Liver (tissue), 9 donors: Measurements from ENCODE around the gene SEPTIN7. TPM values are rescaled to one million over a fixed set of nuclear protein-coding genes. Genes with fewer than 3 reads are reported as not detected.

Experiments used
- DNase-seq: peaks from one replicate; pipeline ENCODE4 v3.0.0-alpha.2; 2017; ENCODE audit warnings: low spot score
- H3K27ac ChIP-seq, 2 donors: one replicate each; pipeline ENCODE4 v1.7.0; 2013; ENCODE audit warnings: inconsistent platforms in 2 of 2, low read length in 2 of 2, control low read depth in 1 of 2, low read depth in 1 of 2, mild to moderate bottlenecking in 1 of 2
- H3K27me3 ChIP-seq, 4 donors: one replicate each; pipeline versions ENCODE4 v1.6.1 to v1.7.0; 2013; ENCODE audit warnings: low read length in 3 of 4, inconsistent platforms in 1 of 4, mild to moderate bottlenecking in 1 of 4, moderate library complexity in 1 of 4; ENCODE audit not compliant: control insufficient read depth in 4 of 4, insufficient read depth in 4 of 4
- H3K36me3 ChIP-seq, 4 donors: one replicate each; pipeline versions ENCODE4 v1.6.1 to v1.7.0; 2013; ENCODE audit warnings: low read length in 3 of 4, mild to moderate bottlenecking in 3 of 4, low read depth in 1 of 4, moderate library complexity in 1 of 4; ENCODE audit not compliant: control insufficient read depth in 4 of 4, insufficient read depth in 3 of 4
- H3K4me1 ChIP-seq, 4 donors: one replicate each; pipeline versions ENCODE4 v1.6.1 to v1.7.0; 2013; ENCODE audit warnings: low read length in 3 of 4, mild to moderate bottlenecking in 3 of 4, moderate library complexity in 1 of 4; ENCODE audit not compliant: control insufficient read depth in 4 of 4, insufficient read depth in 4 of 4
- H3K4me3 ChIP-seq, 3 donors: one replicate each; pipeline versions ENCODE4 v1.6.1 to v1.7.0; 2013; ENCODE audit warnings: low read length in 3 of 3, control low read depth in 1 of 3, low read depth in 1 of 3, mild to moderate bottlenecking in 1 of 3
- H3K9ac ChIP-seq, 2 donors: one replicate each; pipeline ENCODE4 v1.7.0; 2013; ENCODE audit warnings: low read length in 2 of 2, mild to moderate bottlenecking in 2 of 2, moderate library complexity in 2 of 2, control low read depth in 1 of 2, low read depth in 1 of 2
- H3K9me3 ChIP-seq, 4 donors: one replicate each; pipeline versions ENCODE4 v1.6.1 to v1.7.0; 2013; ENCODE audit warnings: low read length in 3 of 4; ENCODE audit not compliant: control insufficient read depth in 4 of 4
- ATF3 ChIP-seq: IDR thresholded peaks from 2 replicates; pipeline ENCODE4 v1.6.1; 2016; ENCODE audit warnings: antibody characterized with exemption
- CTCF ChIP-seq: fragments of 150-350 bp; IDR thresholded peaks from 2 replicates; pipeline ENCODE4 v1.5.1; 2017; ENCODE audit warnings: improper control_type of control experiment, low read depth, low read length; ENCODE audit not compliant: missing input control
- EGR1 ChIP-seq, 2 donors: IDR thresholded peaks; 2 replicates each; pipeline ENCODE4 v1.6.1; 2016 to 2018; ENCODE audit warnings: antibody characterized with exemption in 2 of 2, low read depth in 2 of 2
- FOXA1 ChIP-seq: IDR thresholded peaks from 2 replicates; pipeline ENCODE4 v1.6.1; 2016; ENCODE audit warnings: antibody characterized with exemption
- FOXA2 ChIP-seq: IDR thresholded peaks from 2 replicates; pipeline ENCODE4 v1.6.1; 2016; ENCODE audit warnings: antibody characterized with exemption
- GABPA ChIP-seq, 2 donors: IDR thresholded peaks in 1 of 2; conservative IDR thresholded peaks in 1 of 2; 2 replicates each; pipeline ENCODE4 v1.6.1; 2016; ENCODE audit warnings: antibody characterized with exemption in 2 of 2, mild to moderate bottlenecking in 1 of 2, moderate library complexity in 1 of 2
- HNF4A ChIP-seq, 2 donors: conservative IDR thresholded peaks; 2 replicates each; pipeline ENCODE4 v1.6.1; 2016; ENCODE audit warnings: antibody characterized with exemption in 2 of 2, mild to moderate bottlenecking in 2 of 2
- HNF4G ChIP-seq: IDR thresholded peaks from 2 replicates; pipeline ENCODE4 v1.6.1; 2016; ENCODE audit warnings: antibody characterized with exemption
- JUND ChIP-seq, 2 donors: IDR thresholded peaks; 2 replicates each; pipeline ENCODE4 v1.6.1; 2016; ENCODE audit warnings: antibody characterized with exemption in 2 of 2
- MAX ChIP-seq: IDR thresholded peaks from 2 replicates; pipeline ENCODE4 v1.6.1; 2016; ENCODE audit warnings: antibody characterized with exemption
- NR2F2 ChIP-seq: IDR thresholded peaks from 2 replicates; pipeline ENCODE4 v1.6.1; 2016; ENCODE audit warnings: antibody characterized with exemption
- RAD21 ChIP-seq, 2 donors: IDR thresholded peaks; 2 replicates each; pipeline ENCODE4 v1.6.1; 2016; ENCODE audit warnings: antibody characterized with exemption in 2 of 2, mild to moderate bottlenecking in 2 of 2
- RXRA ChIP-seq, 2 donors: IDR thresholded peaks; 2 replicates each; pipeline ENCODE4 v1.6.1; 2017 to 2018; ENCODE audit warnings: antibody characterized with exemption in 2 of 2, mild to moderate bottlenecking in 1 of 2
- SP1 ChIP-seq: IDR thresholded peaks from 2 replicates; pipeline ENCODE4 v1.6.1; 2018; ENCODE audit warnings: antibody characterized with exemption, mild to moderate bottlenecking
- TAF1 ChIP-seq: conservative IDR thresholded peaks from 2 replicates; pipeline ENCODE4 v1.6.1; 2016; ENCODE audit warnings: antibody characterized with exemption, mild to moderate bottlenecking
- YY1 ChIP-seq: IDR thresholded peaks from 2 replicates; pipeline ENCODE4 v1.6.1; 2016; ENCODE audit warnings: antibody characterized with exemption, mild to moderate bottlenecking
- WGBS: extraction: QIAGEN DNeasy Blood & Tissue Kit; methylation state at CpG from one replicate; pipeline ENCODE4 v1.1.7; 2013; 5-methylcytosine and 5-hydroxymethylcytosine counted together
- polyA plus RNA-seq, 2 donors: library from polyadenylated mRNA; stranded (reverse) in 1 of 2; unstranded in 1 of 2; fragments of 200-250 nt in 1 of 2; fragments of >200 nt in 1 of 2; fragmentation: Nextera tagmentation in 1 of 2; extraction: Ambion mirVana in 1 of 2; gene quantifications; one replicate each; pipeline versions ENCODE4 v1.2.1 to v1.2.3, GENCODE V29; 2013 to 2015
- total RNA-seq, 2 donors: library from RNA; depleted of rRNA; stranded (reverse); fragments of >200 nt; gene quantifications; one replicate each; pipeline ENCODE4 v1.2.3, GENCODE V29; 2014
- TF ChIP-seq, protein P1 (sequence below): IDR thresholded peaks from 2 replicates; pipeline ENCODE4 v1.6.1; 2016; ENCODE audit warnings: antibody characterized with exemption, mild to moderate bottlenecking
- TF ChIP-seq, protein P2 (sequence below): IDR thresholded peaks from 2 replicates; pipeline ENCODE4 v1.6.1; 2016; ENCODE audit warnings: antibody characterized with exemption
- donor health status: healthy.
- donor health status: healthy.
- donor health status: healthy.
- donor health status: healthy.
- donor health status: healthy.

Gene SEPTIN7
- total and polyA plus RNA-seq, 4 donors, result 48.3 to 86.1 (median 55.8) TPM

GRCh38 chr7:35816514-35816913 is 15.7 kb downstream of the SEPTIN7 start:
- H3K9ac ChIP-seq, result no peak overlapping the region
- WGBS, result 89% methylated on average over 1 of the region's 1 CpG
- no peak overlapping the region for H3K27ac ChIP-seq
- no peaks in the 10 kb centered on the region for H3K36me3 ChIP-seq
- H3K4me3 ChIP-seq, result no peak overlapping the region
- DNase-seq, result no peak
- H3K9me3 ChIP-seq, result no peaks in the 10 kb centered on the region
- no peaks in the 10 kb centered on the region for H3K27me3 ChIP-seq
- peaks cover 0 to 5% (median 0%) of the 10 kb centered on the region in 4 donors for H3K4me1 ChIP-seq
- TF ChIP-seq MAX (no peak), RAD21 (IDR thresholded peaks at IDR 0.05) (no peak), ATF3 (no peak), GABPA (IDR thresholded peaks at IDR 0.05 in 1 of 2, conservative IDR thresholded peaks at IDR 0.05 in 1 of 2) (no peak), HNF4G (no peak), FOXA2 (no peak), JUND (IDR thresholded peaks at IDR 0.05) (no peak), NR2F2 (no peak), FOXA1 (no peak), SP1 (no peak), YY1 (no peak), RXRA (IDR thresholded peaks at IDR 0.05) (no peak), CTCF (no peak), EGR1 (IDR thresholded peaks at IDR 0.05; ENCODE audit: low read depth in 2 of 2) (no peak), HNF4A (conservative IDR thresholded peaks at IDR 0.05) (no peak)
- TF ChIP-seq, protein P1, sequence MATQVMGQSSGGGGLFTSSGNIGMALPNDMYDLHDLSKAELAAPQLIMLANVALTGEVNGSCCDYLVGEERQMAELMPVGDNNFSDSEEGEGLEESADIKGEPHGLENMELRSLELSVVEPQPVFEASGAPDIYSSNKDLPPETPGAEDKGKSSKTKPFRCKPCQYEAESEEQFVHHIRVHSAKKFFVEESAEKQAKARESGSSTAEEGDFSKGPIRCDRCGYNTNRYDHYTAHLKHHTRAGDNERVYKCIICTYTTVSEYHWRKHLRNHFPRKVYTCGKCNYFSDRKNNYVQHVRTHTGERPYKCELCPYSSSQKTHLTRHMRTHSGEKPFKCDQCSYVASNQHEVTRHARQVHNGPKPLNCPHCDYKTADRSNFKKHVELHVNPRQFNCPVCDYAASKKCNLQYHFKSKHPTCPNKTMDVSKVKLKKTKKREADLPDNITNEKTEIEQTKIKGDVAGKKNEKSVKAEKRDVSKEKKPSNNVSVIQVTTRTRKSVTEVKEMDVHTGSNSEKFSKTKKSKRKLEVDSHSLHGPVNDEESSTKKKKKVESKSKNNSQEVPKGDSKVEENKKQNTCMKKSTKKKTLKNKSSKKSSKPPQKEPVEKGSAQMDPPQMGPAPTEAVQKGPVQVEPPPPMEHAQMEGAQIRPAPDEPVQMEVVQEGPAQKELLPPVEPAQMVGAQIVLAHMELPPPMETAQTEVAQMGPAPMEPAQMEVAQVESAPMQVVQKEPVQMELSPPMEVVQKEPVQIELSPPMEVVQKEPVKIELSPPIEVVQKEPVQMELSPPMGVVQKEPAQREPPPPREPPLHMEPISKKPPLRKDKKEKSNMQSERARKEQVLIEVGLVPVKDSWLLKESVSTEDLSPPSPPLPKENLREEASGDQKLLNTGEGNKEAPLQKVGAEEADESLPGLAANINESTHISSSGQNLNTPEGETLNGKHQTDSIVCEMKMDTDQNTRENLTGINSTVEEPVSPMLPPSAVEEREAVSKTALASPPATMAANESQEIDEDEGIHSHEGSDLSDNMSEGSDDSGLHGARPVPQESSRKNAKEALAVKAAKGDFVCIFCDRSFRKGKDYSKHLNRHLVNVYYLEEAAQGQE, result no peak
- TF ChIP-seq, protein P2, sequence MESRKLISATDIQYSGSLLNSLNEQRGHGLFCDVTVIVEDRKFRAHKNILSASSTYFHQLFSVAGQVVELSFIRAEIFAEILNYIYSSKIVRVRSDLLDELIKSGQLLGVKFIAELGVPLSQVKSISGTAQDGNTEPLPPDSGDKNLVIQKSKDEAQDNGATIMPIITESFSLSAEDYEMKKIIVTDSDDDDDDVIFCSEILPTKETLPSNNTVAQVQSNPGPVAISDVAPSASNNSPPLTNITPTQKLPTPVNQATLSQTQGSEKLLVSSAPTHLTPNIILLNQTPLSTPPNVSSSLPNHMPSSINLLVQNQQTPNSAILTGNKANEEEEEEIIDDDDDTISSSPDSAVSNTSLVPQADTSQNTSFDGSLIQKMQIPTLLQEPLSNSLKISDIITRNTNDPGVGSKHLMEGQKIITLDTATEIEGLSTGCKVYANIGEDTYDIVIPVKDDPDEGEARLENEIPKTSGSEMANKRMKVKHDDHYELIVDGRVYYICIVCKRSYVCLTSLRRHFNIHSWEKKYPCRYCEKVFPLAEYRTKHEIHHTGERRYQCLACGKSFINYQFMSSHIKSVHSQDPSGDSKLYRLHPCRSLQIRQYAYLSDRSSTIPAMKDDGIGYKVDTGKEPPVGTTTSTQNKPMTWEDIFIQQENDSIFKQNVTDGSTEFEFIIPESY, result no peak

DNA sequence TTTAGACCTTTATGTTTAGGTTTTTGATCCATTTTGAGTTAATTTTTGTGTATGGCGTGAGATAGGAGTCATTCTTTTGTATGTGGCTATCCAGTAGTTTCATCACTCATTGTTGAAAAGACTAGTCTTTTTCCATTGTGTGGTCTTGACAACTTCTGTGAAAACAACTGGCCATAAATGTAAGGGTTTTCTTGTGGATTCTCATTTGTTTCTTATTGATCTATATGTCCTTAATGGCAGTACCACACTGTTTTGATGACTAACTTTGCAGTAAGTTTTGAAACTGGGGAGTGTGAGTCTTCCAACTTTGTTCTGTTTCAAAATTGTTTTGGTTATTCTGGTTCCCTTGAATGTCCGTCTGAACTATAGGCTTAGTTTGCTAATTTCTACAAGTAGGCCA is 16.3 kb downstream of the SEPTIN7 start:
- no peak overlapping the region for H3K9ac ChIP-seq
- H3K27ac ChIP-seq, result no peak overlapping the region
- no peak for DNase-seq
- H3K4me1 ChIP-seq, result peaks cover 0 to 5% (median 0%) of the 10 kb centered on the region in 4 donors
- H3K27me3 ChIP-seq, result no peaks in the 10 kb centered on the region
- H3K4me3 ChIP-seq, result no peak overlapping the region
- WGBS, result 86% methylated on average over 2 of the region's 2 CpGs
- no peaks in the 10 kb centered on the region for H3K36me3 ChIP-seq
- no peaks in the 10 kb centered on the region for H3K9me3 ChIP-seq
- TF ChIP-seq EGR1 (IDR thresholded peaks at IDR 0.05; ENCODE audit: low read depth in 2 of 2), result no peak
- TF ChIP-seq, protein P1, result no peak
- TF ChIP-seq SP1, result no peak
- no peak for TF ChIP-seq YY1
- no peak for TF ChIP-seq NR2F2
- TF ChIP-seq TAF1, result no peak
- no peak for TF ChIP-seq RAD21 (IDR thresholded peaks at IDR 0.05)
- no peak for TF ChIP-seq FOXA2
- TF ChIP-seq CTCF, result no peak
- no peak for TF ChIP-seq RXRA (IDR thresholded peaks at IDR 0.05)
- TF ChIP-seq HNF4G, result no peak
